ENCODE data around the gene AGT.

AGT gene

GRCh38 chr1:230682882-230683610, 30.9 kb downstream of the AGT start:
- Histone ChIP-seq H3K4me1 (ENCODE audit: control insufficient read depth in 2 of 2, insufficient read depth in 1 of 2, low read depth in 1 of 2, low read length in 2 of 2) (no peaks in the 10 kb centered on the region), H2BK15ac (ENCODE audit: low read length) (no peak overlapping the region), H2BK120ac (ENCODE audit: low read depth, low read length) (no peak overlapping the region), H3K9me3 (replicated peaks in 1 of 2; ENCODE audit: control insufficient read depth in 2 of 2, insufficient read depth in 1 of 2, low read depth in 1 of 2, low read length in 2 of 2) (no peaks in the 10 kb centered on the region), H3K27ac (replicated peaks; ENCODE audit: low read length) (no peak overlapping the region), H3K4me2 (ENCODE audit: insufficient read depth, low read length, poor library complexity, severe bottlenecking) (no peak overlapping the region), H3K9ac (ENCODE audit: low read depth, low read length, poor library complexity) (no peak overlapping the region), H3K4ac (ENCODE audit: low read length) (no peak overlapping the region), H3K14ac (ENCODE audit: low read length) (no peak overlapping the region), H3K36me3 (replicated peaks in 1 of 2; ENCODE audit: control insufficient read depth in 2 of 2, insufficient read depth in 2 of 2, low read length in 2 of 2) (peaks cover 28 to 100% of the 10 kb centered on the region in 2 donors), H4K91ac (ENCODE audit: low read depth, low read length, poor library complexity) (no peak overlapping the region), H3K4me3 (ENCODE audit: low read length in 2 of 2) (no peak overlapping the region), H4K8ac (ENCODE audit: low read depth, low read length) (no peak overlapping the region), H3K23ac (ENCODE audit: low read depth, low read length, poor library complexity) (no peak overlapping the region), H3K27me3 (ENCODE audit: control insufficient read depth in 3 of 3, insufficient read depth in 3 of 3, low read depth in 1 of 3, low read length in 3 of 3) (no peaks in the 10 kb centered on the region), H2BK5ac (ENCODE audit: low read length) (no peak overlapping the region), H2AFZ (ENCODE audit: low read length) (no peak overlapping the region), H2AK5ac (ENCODE audit: low read depth, low read length) (no peak overlapping the region), H3K79me1 (ENCODE audit: low read depth, low read length) (no peaks in the 10 kb centered on the region), H3K18ac (ENCODE audit: low read length) (no peak overlapping the region), H2BK12ac (ENCODE audit: low read length) (no peak overlapping the region)
- no peak for DNase-seq (ENCODE audit: low spot score)
- WGBS, 2 donors (ENCODE audit: extremely low coverage in 2 of 2, insufficient read length in 2 of 2, insufficient replicate concordance in 1 of 2) = no CpG with 5 or more reads among the region's 9 CpGs

- no peak overlapping the region for H2BK12ac ChIP-seq (ENCODE audit: low read length)
- H3K36me3 ChIP-seq (replicated peaks in 1 of 2; ENCODE audit: control insufficient read depth in 2 of 2, insufficient read depth in 2 of 2, low read length in 2 of 2) = peaks cover 28 to 100% of the 10 kb centered on the region in 2 donors
- no peak overlapping the region for H3K4ac ChIP-seq (ENCODE audit: low read length)
- H4K91ac ChIP-seq (ENCODE audit: low read depth, low read length, poor library complexity) = no peak overlapping the region
- no peaks in the 10 kb centered on the region for H3K9me3 ChIP-seq (replicated peaks in 1 of 2; ENCODE audit: control insufficient read depth in 2 of 2, insufficient read depth in 1 of 2, low read depth in 1 of 2, low read length in 2 of 2)
- no peak overlapping the region for H2AFZ ChIP-seq (ENCODE audit: low read length)
- H3K27ac ChIP-seq (replicated peaks; ENCODE audit: low read length) = no peak overlapping the region
- no peak for DNase-seq (ENCODE audit: low spot score)
- no peak overlapping the region for H2BK5ac ChIP-seq (ENCODE audit: low read length)
- H2BK15ac ChIP-seq (ENCODE audit: low read length) = no peak overlapping the region
- no peak overlapping the region for H3K14ac ChIP-seq (ENCODE audit: low read length)
- no peak overlapping the region for H3K9ac ChIP-seq (ENCODE audit: low read depth, low read length, poor library complexity)
- no peaks in the 10 kb centered on the region for H3K79me1 ChIP-seq (ENCODE audit: low read depth, low read length)
- no peak overlapping the region for H3K4me3 ChIP-seq (ENCODE audit: low read length in 2 of 2)
- no peak overlapping the region for H3K4me2 ChIP-seq (ENCODE audit: insufficient read depth, low read length, poor library complexity, severe bottlenecking)
- no peak overlapping the region for H2BK120ac ChIP-seq (ENCODE audit: low read depth, low read length)
- H3K18ac ChIP-seq (ENCODE audit: low read length) = no peak overlapping the region
- H3K23ac ChIP-seq (ENCODE audit: low read depth, low read length, poor library complexity) = no peak overlapping the region
- no peak overlapping the region for H2AK5ac ChIP-seq (ENCODE audit: low read depth, low read length)
- WGBS, 2 donors (ENCODE audit: extremely low coverage in 2 of 2, insufficient read length in 2 of 2, insufficient replicate concordance in 1 of 2) = no CpG with 5 or more reads among the region's 3 CpGs
- H4K8ac ChIP-seq (ENCODE audit: low read depth, low read length) = no peak overlapping the region
- no peaks in the 10 kb centered on the region for H3K4me1 ChIP-seq (ENCODE audit: control insufficient read depth in 2 of 2, insufficient read depth in 1 of 2, low read depth in 1 of 2, low read length in 2 of 2)
- no peaks in the 10 kb centered on the region for H3K27me3 ChIP-seq (ENCODE audit: control insufficient read depth in 3 of 3, insufficient read depth in 3 of 3, low read depth in 1 of 3, low read length in 3 of 3)
Observed at GRCh38 chr1:230682274-230682673, 31.6 kb downstream of the AGT start.

- no peak overlapping the region for H2AFZ ChIP-seq (ENCODE audit: low read length)
- H2BK12ac ChIP-seq (ENCODE audit: low read length) = no peak overlapping the region
- no peak overlapping the region for H2AK5ac ChIP-seq (ENCODE audit: low read depth, low read length)
- H3K14ac ChIP-seq (ENCODE audit: low read length) = no peak overlapping the region
- H3K27ac ChIP-seq (replicated peaks; ENCODE audit: low read length) = no peak overlapping the region
- peaks cover 0 to 7% of the 10 kb centered on the region in 2 donors for H3K9me3 ChIP-seq (replicated peaks in 1 of 2; ENCODE audit: control insufficient read depth in 2 of 2, insufficient read depth in 1 of 2, low read depth in 1 of 2, low read length in 2 of 2)
- WGBS, 2 donors (ENCODE audit: extremely low coverage in 2 of 2, insufficient read length in 2 of 2, insufficient replicate concordance in 1 of 2) = no CpG with 5 or more reads among the region's 2 CpGs
- no peak overlapping the region for H3K9ac ChIP-seq (ENCODE audit: low read depth, low read length, poor library complexity)
- H3K23ac ChIP-seq (ENCODE audit: low read depth, low read length, poor library complexity) = no peak overlapping the region
- H3K18ac ChIP-seq (ENCODE audit: low read length) = no peak overlapping the region
- H3K27me3 ChIP-seq (ENCODE audit: control insufficient read depth in 3 of 3, insufficient read depth in 3 of 3, low read depth in 1 of 3, low read length in 3 of 3) = no peaks in the 10 kb centered on the region
- no peak overlapping the region for H2BK5ac ChIP-seq (ENCODE audit: low read length)
- no peak for DNase-seq (ENCODE audit: low spot score)
- no peak overlapping the region for H3K4ac ChIP-seq (ENCODE audit: low read length)
- no peak overlapping the region for H2BK15ac ChIP-seq (ENCODE audit: low read length)
- no peaks in the 10 kb centered on the region for H3K79me1 ChIP-seq (ENCODE audit: low read depth, low read length)
- H2BK120ac ChIP-seq (ENCODE audit: low read depth, low read length) = no peak overlapping the region
- no peak overlapping the region for H4K91ac ChIP-seq (ENCODE audit: low read depth, low read length, poor library complexity)
- H3K4me1 ChIP-seq (ENCODE audit: control insufficient read depth in 2 of 2, insufficient read depth in 1 of 2, low read depth in 1 of 2, low read length in 2 of 2) = no peaks in the 10 kb centered on the region
- no peak overlapping the region for H3K4me3 ChIP-seq (ENCODE audit: low read length in 2 of 2)
- H4K8ac ChIP-seq (ENCODE audit: low read depth, low read length) = no peak overlapping the region
- peaks cover 24 to 100% of the 10 kb centered on the region in 2 donors for H3K36me3 ChIP-seq (replicated peaks in 1 of 2; ENCODE audit: control insufficient read depth in 2 of 2, insufficient read depth in 2 of 2, low read length in 2 of 2)
- H3K4me2 ChIP-seq (ENCODE audit: insufficient read depth, low read length, poor library complexity, severe bottlenecking) = no peak overlapping the region
Observed at GRCh38 chr1:230681599-230681998, 32.3 kb downstream of the AGT start.

- H3K27me3 ChIP-seq (ENCODE audit: control insufficient read depth in 3 of 3, insufficient read depth in 3 of 3, low read depth in 1 of 3, low read length in 3 of 3) = no peaks in the 10 kb centered on the region
- H2BK120ac ChIP-seq (ENCODE audit: low read depth, low read length) = no peak overlapping the region
- no peaks in the 10 kb centered on the region for H3K4me1 ChIP-seq (ENCODE audit: control insufficient read depth in 2 of 2, insufficient read depth in 1 of 2, low read depth in 1 of 2, low read length in 2 of 2)
- no peak overlapping the region for H2BK15ac ChIP-seq (ENCODE audit: low read length)
- no peak overlapping the region for H3K27ac ChIP-seq (replicated peaks; ENCODE audit: low read length)
- no peak overlapping the region for H4K91ac ChIP-seq (ENCODE audit: low read depth, low read length, poor library complexity)
- H3K36me3 ChIP-seq (replicated peaks in 1 of 2; ENCODE audit: control insufficient read depth in 2 of 2, insufficient read depth in 2 of 2, low read length in 2 of 2) = peaks cover 21 to 100% of the 10 kb centered on the region in 2 donors
- H2BK12ac ChIP-seq (ENCODE audit: low read length) = no peak overlapping the region
- H2AK5ac ChIP-seq (ENCODE audit: low read depth, low read length) = no peak overlapping the region
- H3K14ac ChIP-seq (ENCODE audit: low read length) = no peak overlapping the region
- no peak overlapping the region for H4K8ac ChIP-seq (ENCODE audit: low read depth, low read length)
- no CpG with 5 or more reads among the region's 4 CpGs for WGBS, 2 donors (ENCODE audit: extremely low coverage in 2 of 2, insufficient read length in 2 of 2, insufficient replicate concordance in 1 of 2)
- peaks cover 0 to 18% of the 10 kb centered on the region in 2 donors for H3K9me3 ChIP-seq (replicated peaks in 1 of 2; ENCODE audit: control insufficient read depth in 2 of 2, insufficient read depth in 1 of 2, low read depth in 1 of 2, low read length in 2 of 2)
- no peak overlapping the region for H2AFZ ChIP-seq (ENCODE audit: low read length)
- no peak overlapping the region for H3K4me3 ChIP-seq (ENCODE audit: low read length in 2 of 2)
- H3K23ac ChIP-seq (ENCODE audit: low read depth, low read length, poor library complexity) = no peak overlapping the region
- H3K4me2 ChIP-seq (ENCODE audit: insufficient read depth, low read length, poor library complexity, severe bottlenecking) = no peak overlapping the region
- no peak overlapping the region for H3K18ac ChIP-seq (ENCODE audit: low read length)
- no peak overlapping the region for H2BK5ac ChIP-seq (ENCODE audit: low read length)
- no peak overlapping the region for H3K9ac ChIP-seq (ENCODE audit: low read depth, low read length, poor library complexity)
- H3K4ac ChIP-seq (ENCODE audit: low read length) = no peak overlapping the region
- DNase-seq (ENCODE audit: low spot score) = no peak
- no peaks in the 10 kb centered on the region for H3K79me1 ChIP-seq (ENCODE audit: low read depth, low read length)
Observed at GRCh38 chr1:230680300-230681025, 33.5 kb downstream of the AGT start.

Measured in neuronal stem cell (in vitro differentiated cells).